ENCODE results near the gene KCNQ1. TPM values are rescaled to one million over a fixed set of nuclear protein-coding genes. Genes with fewer than 3 reads are reported as not detected.
"Not testable (repeated sequence)": the region's sequence is repeated elsewhere in the genome, so short reads cannot be mapped to it uniquely, and the experiment has no call there.

KCNQ1 gene
- total RNA-seq, 1 donor from 2014 or later = 2.7 TPM

DNA sequence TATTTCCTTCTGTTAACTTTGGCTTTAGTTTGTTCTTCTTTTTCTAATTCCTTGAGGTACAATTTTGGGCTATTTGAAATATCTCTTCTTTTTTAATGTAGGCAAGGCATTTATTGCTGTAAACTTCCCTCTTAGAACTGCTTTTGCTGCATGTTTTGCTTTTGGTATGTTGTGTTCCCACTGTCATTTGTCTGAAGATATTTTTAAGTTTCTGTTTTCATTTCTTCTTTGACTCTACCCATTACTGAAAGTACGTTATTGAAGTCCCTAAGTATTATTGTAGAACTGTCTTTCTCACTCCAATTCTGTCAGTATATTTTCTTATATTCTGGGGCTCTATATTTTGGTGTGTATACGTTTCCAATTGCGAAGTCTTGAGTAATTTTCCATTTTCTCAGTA, 177.1 kb downstream of the KCNQ1 start:
- no peak for TF ChIP-seq POLR2AphosphoS5 (IDR thresholded peaks at IDR 0.05; ENCODE audit: insufficient read depth in 1 of 2, low read depth in 1 of 2)
- H3K36me3 ChIP-seq = no peaks in the 10 kb centered on the region
- H3K9me3 ChIP-seq = no peaks in the 10 kb centered on the region
- DNase-seq (ENCODE audit: extremely low spot score in 2 of 2) = no peak
- no peak overlapping the region for H3K4me3 ChIP-seq
- H3K4me1 ChIP-seq = no peaks in the 10 kb centered on the region
- H3K27me3 ChIP-seq = no peaks in the 10 kb centered on the region
- no peak overlapping the region for H3K27ac ChIP-seq
- intact Hi-C loops (cut with DNase I) = no loop called here

DNA sequence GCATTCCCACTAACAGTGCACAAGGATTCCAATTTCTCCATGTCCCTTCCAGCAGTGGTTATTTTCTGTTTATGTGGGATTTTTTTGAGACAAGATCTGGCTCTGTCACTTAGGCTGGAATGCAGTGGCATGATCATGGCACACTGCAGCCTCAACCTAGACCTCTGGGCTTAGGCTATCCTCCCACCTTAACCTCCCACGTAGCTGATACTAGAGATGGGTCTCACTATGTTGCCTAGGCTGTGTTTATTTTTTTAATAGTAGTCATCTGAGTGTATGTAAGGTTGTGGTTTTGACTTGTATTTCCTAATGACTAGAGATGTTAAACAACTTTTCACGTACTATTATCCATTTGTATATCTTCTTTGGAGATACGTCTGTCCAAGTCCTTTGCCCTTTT, 180.4 kb downstream of the KCNQ1 start:
- no peak for DNase-seq (ENCODE audit: extremely low spot score in 2 of 2)
- no peaks in the 10 kb centered on the region for H3K9me3 ChIP-seq
- intact Hi-C loops (cut with DNase I) = no loop called here
- H3K27ac ChIP-seq = no peak overlapping the region
- H3K4me3 ChIP-seq = no peak overlapping the region
- H3K36me3 ChIP-seq = no peaks in the 10 kb centered on the region
- no peak for TF ChIP-seq POLR2AphosphoS5 (IDR thresholded peaks at IDR 0.05; ENCODE audit: insufficient read depth in 1 of 2, low read depth in 1 of 2)
- TF ChIP-seq POLR2A (IDR thresholded peaks at IDR 0.05) = no peak
- TF ChIP-seq, protein P1, sequence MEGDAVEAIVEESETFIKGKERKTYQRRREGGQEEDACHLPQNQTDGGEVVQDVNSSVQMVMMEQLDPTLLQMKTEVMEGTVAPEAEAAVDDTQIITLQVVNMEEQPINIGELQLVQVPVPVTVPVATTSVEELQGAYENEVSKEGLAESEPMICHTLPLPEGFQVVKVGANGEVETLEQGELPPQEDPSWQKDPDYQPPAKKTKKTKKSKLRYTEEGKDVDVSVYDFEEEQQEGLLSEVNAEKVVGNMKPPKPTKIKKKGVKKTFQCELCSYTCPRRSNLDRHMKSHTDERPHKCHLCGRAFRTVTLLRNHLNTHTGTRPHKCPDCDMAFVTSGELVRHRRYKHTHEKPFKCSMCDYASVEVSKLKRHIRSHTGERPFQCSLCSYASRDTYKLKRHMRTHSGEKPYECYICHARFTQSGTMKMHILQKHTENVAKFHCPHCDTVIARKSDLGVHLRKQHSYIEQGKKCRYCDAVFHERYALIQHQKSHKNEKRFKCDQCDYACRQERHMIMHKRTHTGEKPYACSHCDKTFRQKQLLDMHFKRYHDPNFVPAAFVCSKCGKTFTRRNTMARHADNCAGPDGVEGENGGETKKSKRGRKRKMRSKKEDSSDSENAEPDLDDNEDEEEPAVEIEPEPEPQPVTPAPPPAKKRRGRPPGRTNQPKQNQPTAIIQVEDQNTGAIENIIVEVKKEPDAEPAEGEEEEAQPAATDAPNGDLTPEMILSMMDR (IDR thresholded peaks at IDR 0.05) = no peak
- H3K27me3 ChIP-seq = no peaks in the 10 kb centered on the region
- no peaks in the 10 kb centered on the region for H3K4me1 ChIP-seq

DNA sequence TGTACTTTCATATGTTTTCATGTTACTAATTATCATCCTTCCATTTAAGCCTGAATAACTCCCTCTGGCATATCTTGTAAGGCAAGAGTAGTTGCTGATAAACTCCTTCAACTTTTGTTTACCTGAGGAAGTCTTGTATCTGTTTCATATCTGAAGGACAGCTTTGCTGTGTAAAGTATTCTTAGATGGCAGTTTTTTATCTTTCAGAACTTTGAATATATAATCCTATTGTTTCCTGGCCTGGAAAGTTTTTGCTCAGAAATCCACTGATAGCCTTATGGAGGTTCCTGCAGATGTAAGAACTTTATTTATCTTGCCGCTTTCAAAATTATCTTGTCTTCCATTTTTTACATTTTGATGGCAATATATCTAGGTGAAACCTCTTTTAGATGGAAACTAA, 185.9 kb downstream of the KCNQ1 start:
- TF ChIP-seq POLR2AphosphoS5 (IDR thresholded peaks at IDR 0.05; ENCODE audit: insufficient read depth in 1 of 2, low read depth in 1 of 2) = no peak
- TF ChIP-seq POLR2A (IDR thresholded peaks at IDR 0.05) = no peak
- TF ChIP-seq, protein P1 (IDR thresholded peaks at IDR 0.05) = no peak
- Histone ChIP-seq H3K4me1 (no peaks in the 10 kb centered on the region), H3K36me3 (no peaks in the 10 kb centered on the region), H3K27me3 (no peaks in the 10 kb centered on the region), H3K9me3 (peaks cover 11% of the 10 kb centered on the region), H3K4me3 (no peak overlapping the region), H3K27ac (no peak overlapping the region)
- intact Hi-C loops (cut with DNase I) = no loop called here
- no peak for DNase-seq (ENCODE audit: extremely low spot score in 2 of 2)

DNA sequence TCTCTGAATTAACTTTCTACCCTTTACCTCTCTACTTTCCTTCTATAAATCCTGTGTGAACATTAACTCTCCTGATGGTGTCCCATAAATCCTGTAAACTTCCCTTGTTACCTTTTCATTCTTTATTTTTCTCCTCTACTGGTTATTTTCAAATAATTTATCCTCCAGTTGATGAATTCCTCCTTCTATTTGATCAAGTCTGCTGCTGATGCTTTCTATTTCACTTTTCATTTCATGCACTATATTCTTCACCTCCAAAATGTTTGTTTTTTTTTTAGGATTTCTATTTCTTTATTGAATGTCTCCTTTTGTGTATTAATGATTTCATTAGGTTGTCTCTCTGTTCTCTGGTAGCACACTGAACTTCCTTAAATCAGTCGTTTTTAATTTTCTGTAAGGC, 186.4 kb downstream of the KCNQ1 start:
- no peak for DNase-seq (ENCODE audit: extremely low spot score in 2 of 2)
- H3K27me3 ChIP-seq = no peaks in the 10 kb centered on the region
- H3K4me3 ChIP-seq = no peak overlapping the region
- no peak overlapping the region for H3K27ac ChIP-seq
- intact Hi-C loops (cut with DNase I) = no loop called here
- no peaks in the 10 kb centered on the region for H3K36me3 ChIP-seq
- TF ChIP-seq, protein P1 (IDR thresholded peaks at IDR 0.05) = no peak
- TF ChIP-seq POLR2A (IDR thresholded peaks at IDR 0.05) (no peak), POLR2AphosphoS5 (IDR thresholded peaks at IDR 0.05; ENCODE audit: insufficient read depth in 1 of 2, low read depth in 1 of 2) (no peak)
- H3K9me3 ChIP-seq = peaks cover 11% of the 10 kb centered on the region
- no peaks in the 10 kb centered on the region for H3K4me1 ChIP-seq

DNA sequence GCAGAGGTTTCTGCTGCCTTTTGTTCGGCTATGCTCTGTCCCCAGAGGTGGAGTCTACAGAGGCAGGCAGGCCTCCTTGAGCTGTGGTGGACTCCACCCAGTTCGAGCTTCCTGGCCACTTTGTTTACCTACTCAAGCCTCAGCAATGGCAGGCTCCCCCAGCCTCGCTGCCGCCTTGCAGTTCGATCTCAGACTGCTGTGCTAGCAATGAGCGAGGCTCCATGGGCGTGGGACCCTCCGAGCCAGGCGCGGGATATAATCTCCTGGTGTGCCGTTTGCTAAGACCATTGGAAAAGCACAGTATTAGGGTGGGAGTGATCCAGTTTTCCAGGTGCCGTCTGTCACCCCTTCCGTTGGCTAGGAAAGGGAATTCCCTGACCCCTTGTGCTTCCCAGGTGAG, 195.0 kb downstream of the KCNQ1 start:
- H3K9me3 ChIP-seq = peaks cover 28% of the 10 kb centered on the region
- H3K27ac ChIP-seq; H3K36me3 ChIP-seq; H3K4me3 ChIP-seq; DNase-seq (ENCODE audit: extremely low spot score in 2 of 2); intact Hi-C loops (cut with DNase I); H3K4me1 ChIP-seq; H3K27me3 ChIP-seq: not testable (repeated sequence)

DNA sequence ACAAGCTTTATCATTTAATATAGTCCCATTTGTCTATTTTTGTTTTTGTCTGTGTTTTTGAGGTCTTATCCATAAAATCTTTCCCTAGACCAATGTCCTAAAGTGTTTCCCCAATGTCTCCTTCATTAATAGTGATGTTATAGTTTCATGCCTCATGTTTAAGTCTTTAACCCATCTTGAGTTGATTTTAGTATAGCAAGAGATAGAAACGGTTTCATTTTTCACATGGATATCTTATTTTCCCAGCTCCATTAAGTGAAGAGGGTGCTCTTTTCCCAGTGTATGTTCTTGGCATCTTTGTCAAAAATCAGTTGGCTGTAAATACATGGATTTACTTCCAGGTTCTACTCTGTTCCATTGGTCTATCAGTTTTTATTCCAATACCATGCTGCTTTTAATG, 196.8 kb downstream of the KCNQ1 start:
- Histone ChIP-seq H3K27ac (no peak overlapping the region), H3K4me3 (no peak overlapping the region), H3K36me3 (no peaks in the 10 kb centered on the region), H3K4me1 (no peaks in the 10 kb centered on the region), H3K27me3 (no peaks in the 10 kb centered on the region), H3K9me3 (peaks cover 37% of the 10 kb centered on the region)
- no peak for DNase-seq (ENCODE audit: extremely low spot score in 2 of 2)
- TF ChIP-seq POLR2AphosphoS5 (IDR thresholded peaks at IDR 0.05; ENCODE audit: insufficient read depth in 1 of 2, low read depth in 1 of 2) (no peak), POLR2A (IDR thresholded peaks at IDR 0.05) (no peak)
- TF ChIP-seq, protein P1 (IDR thresholded peaks at IDR 0.05) = no peak
- intact Hi-C loops (cut with DNase I) = no loop called here
